ENCODE measurements around the gene KIF7.

The KIF7 gene

DNA sequence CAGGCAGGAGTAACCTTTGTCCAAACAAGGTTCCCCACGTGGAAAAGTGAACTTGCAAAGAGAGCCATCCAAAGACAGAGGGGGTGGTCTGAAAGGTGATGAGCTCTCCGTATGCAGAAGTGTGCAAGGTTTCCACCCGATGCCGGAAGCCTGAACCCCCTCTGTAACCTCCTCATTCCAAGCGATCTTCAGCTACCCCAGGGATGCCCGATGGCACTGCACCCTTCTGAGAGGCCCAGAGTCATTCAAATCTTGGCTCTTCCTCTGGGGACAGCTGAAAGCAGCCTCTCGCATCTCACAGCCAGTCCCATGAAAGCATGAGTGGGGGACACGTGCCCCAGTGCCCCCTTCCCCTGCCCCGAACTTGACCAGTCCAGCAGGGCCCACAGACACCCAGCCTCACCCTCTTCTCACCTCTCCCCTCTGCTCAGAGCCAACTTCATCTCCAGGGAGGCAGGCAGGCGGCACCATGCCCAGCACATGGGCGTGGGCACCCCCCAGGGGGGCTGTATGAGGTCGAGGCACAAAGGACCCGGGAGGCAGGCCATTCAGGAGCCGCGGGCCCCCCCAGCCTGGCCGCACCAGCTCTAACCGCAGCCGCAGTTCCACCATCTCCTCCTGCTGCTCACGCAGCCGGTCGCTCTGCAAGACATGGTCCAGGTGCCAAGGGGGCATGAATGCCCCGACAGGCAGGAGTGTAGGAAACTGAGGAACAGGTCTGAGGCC is 8.7 kb downstream of the KIF7 start:
- TF ChIP-seq, protein P1, sequence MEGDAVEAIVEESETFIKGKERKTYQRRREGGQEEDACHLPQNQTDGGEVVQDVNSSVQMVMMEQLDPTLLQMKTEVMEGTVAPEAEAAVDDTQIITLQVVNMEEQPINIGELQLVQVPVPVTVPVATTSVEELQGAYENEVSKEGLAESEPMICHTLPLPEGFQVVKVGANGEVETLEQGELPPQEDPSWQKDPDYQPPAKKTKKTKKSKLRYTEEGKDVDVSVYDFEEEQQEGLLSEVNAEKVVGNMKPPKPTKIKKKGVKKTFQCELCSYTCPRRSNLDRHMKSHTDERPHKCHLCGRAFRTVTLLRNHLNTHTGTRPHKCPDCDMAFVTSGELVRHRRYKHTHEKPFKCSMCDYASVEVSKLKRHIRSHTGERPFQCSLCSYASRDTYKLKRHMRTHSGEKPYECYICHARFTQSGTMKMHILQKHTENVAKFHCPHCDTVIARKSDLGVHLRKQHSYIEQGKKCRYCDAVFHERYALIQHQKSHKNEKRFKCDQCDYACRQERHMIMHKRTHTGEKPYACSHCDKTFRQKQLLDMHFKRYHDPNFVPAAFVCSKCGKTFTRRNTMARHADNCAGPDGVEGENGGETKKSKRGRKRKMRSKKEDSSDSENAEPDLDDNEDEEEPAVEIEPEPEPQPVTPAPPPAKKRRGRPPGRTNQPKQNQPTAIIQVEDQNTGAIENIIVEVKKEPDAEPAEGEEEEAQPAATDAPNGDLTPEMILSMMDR (IDR thresholded peaks at IDR 0.05; ENCODE audit: insufficient read depth, low read length, poor library complexity, severe bottlenecking), result no peak
- Histone ChIP-seq H3K36me3 (ENCODE audit: control insufficient read depth, insufficient read depth, low read length) (no peaks in the 10 kb centered on the region), H3K27me3 (replicated peaks; ENCODE audit: control insufficient read depth, insufficient read depth, low read length) (no peaks in the 10 kb centered on the region), H3K4me3 (replicated peaks; ENCODE audit: low read depth, low read length) (no peak overlapping the region)
- DNase-seq (ENCODE audit: extremely low read depth, insufficient read length), result no peak

- Histone ChIP-seq H3K27me3 (replicated peaks; ENCODE audit: control insufficient read depth, insufficient read depth, low read length) (no peaks in the 10 kb centered on the region), H3K36me3 (ENCODE audit: control insufficient read depth, insufficient read depth, low read length) (no peaks in the 10 kb centered on the region), H3K4me3 (replicated peaks; ENCODE audit: low read depth, low read length) (no peak overlapping the region)
- TF ChIP-seq, protein P1 (IDR thresholded peaks at IDR 0.05; ENCODE audit: insufficient read depth, low read length, poor library complexity, severe bottlenecking), result no peak
- DNase-seq (ENCODE audit: extremely low read depth, insufficient read length), result no peak
Measured at GRCh38 chr15:89645680-89646079, 9.6 kb downstream of the KIF7 start.

DNA sequence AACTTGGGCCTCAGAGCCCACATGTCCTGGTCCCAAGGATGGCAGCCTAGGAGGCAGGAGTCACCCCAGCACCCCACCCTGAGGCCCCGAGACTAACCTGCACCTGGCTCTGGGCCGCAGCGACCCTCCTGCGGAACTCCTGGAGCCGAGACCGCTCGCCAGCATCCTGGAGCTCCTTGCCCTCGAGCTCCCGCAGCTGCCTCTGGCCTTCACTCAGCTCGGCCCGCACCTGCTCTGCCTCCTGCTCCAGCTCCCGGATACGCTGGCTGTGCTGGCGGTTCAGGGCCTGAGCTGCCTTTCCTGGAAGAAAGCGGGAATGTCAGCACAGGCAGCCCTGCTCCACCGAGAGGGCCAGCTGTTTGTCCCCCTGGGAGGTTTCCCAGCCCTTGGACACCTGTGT is 13.2 kb downstream of the KIF7 start:
- H3K27me3 ChIP-seq (replicated peaks; ENCODE audit: control insufficient read depth, insufficient read depth, low read length), result no peaks in the 10 kb centered on the region
- DNase-seq (ENCODE audit: extremely low read depth, insufficient read length), result no peak
- H3K4me3 ChIP-seq (replicated peaks; ENCODE audit: low read depth, low read length), result no peak overlapping the region
- H3K36me3 ChIP-seq (ENCODE audit: control insufficient read depth, insufficient read depth, low read length), result no peaks in the 10 kb centered on the region
- TF ChIP-seq, protein P1 (IDR thresholded peaks at IDR 0.05; ENCODE audit: insufficient read depth, low read length, poor library complexity, severe bottlenecking), result no peak

DNA sequence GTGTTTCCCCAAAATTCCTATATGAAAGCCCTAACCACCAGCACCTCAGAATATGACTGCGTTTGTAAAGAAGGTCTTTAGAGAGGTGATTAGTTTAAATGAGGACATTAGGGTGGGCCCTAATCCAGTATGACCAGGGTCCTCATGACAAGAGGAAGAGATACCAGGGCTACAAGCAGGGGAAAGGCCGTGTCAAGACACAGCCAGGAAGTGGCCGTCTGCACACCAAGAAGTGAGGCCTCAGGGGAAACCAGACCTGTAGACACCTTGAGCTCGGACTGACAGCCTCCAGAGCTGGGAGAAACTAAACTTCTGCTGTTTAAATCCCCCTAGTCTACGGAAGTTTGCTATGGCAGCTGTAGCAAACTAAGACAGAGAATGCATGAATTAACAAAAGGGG is 14.2 kb downstream of the KIF7 start:
- no peak for DNase-seq (ENCODE audit: extremely low read depth, insufficient read length)
- no peaks in the 10 kb centered on the region for H3K36me3 ChIP-seq (ENCODE audit: control insufficient read depth, insufficient read depth, low read length)
- TF ChIP-seq, protein P1 (IDR thresholded peaks at IDR 0.05; ENCODE audit: insufficient read depth, low read length, poor library complexity, severe bottlenecking), result no peak
- no peaks in the 10 kb centered on the region for H3K27me3 ChIP-seq (replicated peaks; ENCODE audit: control insufficient read depth, insufficient read depth, low read length)
- H3K4me3 ChIP-seq (replicated peaks; ENCODE audit: low read depth, low read length), result no peak overlapping the region

DNA sequence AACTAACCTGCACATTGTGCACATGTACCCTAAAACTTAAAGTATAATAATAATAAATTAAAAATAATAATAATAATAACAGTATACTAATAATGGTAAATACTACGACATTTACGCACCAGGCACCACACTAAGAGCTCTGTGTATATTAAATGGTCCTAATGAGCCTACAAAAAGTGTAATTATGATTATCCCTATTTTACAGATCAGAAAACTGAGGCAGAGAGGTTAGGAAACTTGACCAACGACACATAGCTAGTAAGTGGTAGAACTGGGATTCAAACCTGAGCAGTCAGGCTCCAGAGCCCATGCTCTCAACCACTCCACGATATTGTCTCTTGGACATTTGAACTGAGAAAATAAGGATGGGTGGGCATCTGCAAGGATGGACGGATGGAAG is 15.0 kb downstream of the KIF7 start:
- TF ChIP-seq, protein P1 (IDR thresholded peaks at IDR 0.05; ENCODE audit: insufficient read depth, low read length, poor library complexity, severe bottlenecking), result no peak
- no peak overlapping the region for H3K4me3 ChIP-seq (replicated peaks; ENCODE audit: low read depth, low read length)
- H3K36me3 ChIP-seq (ENCODE audit: control insufficient read depth, insufficient read depth, low read length), result no peaks in the 10 kb centered on the region
- H3K27me3 ChIP-seq (replicated peaks; ENCODE audit: control insufficient read depth, insufficient read depth, low read length), result no peaks in the 10 kb centered on the region
- no peak for DNase-seq (ENCODE audit: extremely low read depth, insufficient read length)

GRCh38 chr15:89633585-89633984 is 21.7 kb downstream of the KIF7 start:
- Histone ChIP-seq H3K27me3 (replicated peaks; ENCODE audit: control insufficient read depth, insufficient read depth, low read length) (no peaks in the 10 kb centered on the region), H3K36me3 (ENCODE audit: control insufficient read depth, insufficient read depth, low read length) (peaks cover 19% of the 10 kb centered on the region), H3K4me3 (replicated peaks; ENCODE audit: low read depth, low read length) (no peak overlapping the region)
- TF ChIP-seq, protein P1 (IDR thresholded peaks at IDR 0.05; ENCODE audit: insufficient read depth, low read length, poor library complexity, severe bottlenecking), result no peak
- no peak for DNase-seq (ENCODE audit: extremely low read depth, insufficient read length)
